Ishikawa (cell line): Measurements from ENCODE around the gene CPAMD8.

Experiments used
- CEBPB ChIP-seq: IDR thresholded peaks from 2 replicates; pipeline ENCODE4 v1.6.1; 2012
- EP300 ChIP-seq: IDR thresholded peaks from 2 replicates; pipeline ENCODE4 v1.6.1; 2012; ENCODE audit warnings: borderline replicate concordance
- NFIC ChIP-seq: IDR thresholded peaks from 2 replicates; pipeline ENCODE4 v1.6.1; 2012
- RAD21 ChIP-seq: IDR thresholded peaks from 2 replicates; pipeline ENCODE4 v1.6.1; 2012; ENCODE audit warnings: low read depth
- REST ChIP-seq: IDR thresholded peaks from 2 replicates; pipeline ENCODE4 v1.6.1; 2012; ENCODE audit warnings: low read depth, mild to moderate bottlenecking

- TF ChIP-seq NFIC (no peak), REST (no peak), EP300 (no peak), RAD21 (no peak), CEBPB (no peak)
Observed at GRCh38 chr19:16891696-16892382, 134.8 kb downstream of the CPAMD8 start.
